Stimulated activated CD4-positive, alpha-beta T cell treated with anti-CD3 and anti-CD28 coated beads, Interleukin-15, amount 100 ng/mL, for 48 hours (primary cell): ENCODE results near the gene MDFIC2.

Experiments
- DNase-seq, 2 donors: peaks; one replicate each; pipeline ENCODE4 v3.0.0-alpha.2; 2020; ENCODE audit warnings: low read depth in 2 of 2

Gene MDFIC2

DNA sequence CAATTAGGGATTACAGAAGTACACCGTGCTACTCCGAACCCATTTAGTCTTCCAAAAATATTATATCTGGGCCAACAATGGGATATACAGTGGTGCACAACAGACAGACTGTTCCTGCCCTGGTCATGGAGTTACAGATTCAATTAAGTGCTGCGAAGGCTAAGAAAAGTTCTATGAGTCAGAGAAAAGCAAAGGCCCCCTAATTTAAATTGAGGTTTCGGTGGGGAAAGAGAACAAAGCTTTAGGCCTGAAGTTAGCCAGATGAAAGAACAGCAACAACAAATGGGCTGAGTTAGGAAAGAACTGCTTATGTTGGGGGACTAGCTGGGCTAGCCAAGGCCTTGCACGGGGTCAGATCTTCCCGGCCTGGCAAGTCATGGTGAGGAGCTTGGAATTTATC is 131.8 kb downstream of the MDFIC2 start:
- no peak for DNase-seq

DNA sequence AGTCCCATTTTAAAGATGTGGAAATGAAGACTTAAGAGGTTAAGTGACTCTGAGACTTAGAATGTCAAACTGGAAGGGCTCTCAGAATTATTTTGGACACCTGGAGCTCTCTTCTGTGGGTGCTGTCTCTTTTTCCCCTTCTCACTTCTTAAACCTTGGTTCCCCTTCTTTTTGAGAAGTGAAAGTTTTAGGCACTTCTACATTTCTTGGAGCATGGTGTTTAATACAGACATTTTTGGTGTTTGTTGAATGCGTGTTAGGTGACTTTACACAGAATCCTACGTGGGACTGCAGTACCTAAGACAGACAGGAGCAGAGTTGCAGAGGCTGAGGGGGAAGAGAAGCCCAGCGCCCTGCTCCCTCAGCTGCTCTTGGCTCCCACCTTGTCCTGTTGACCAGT is 133.3 kb downstream of the MDFIC2 start:
- no peak for DNase-seq

DNA sequence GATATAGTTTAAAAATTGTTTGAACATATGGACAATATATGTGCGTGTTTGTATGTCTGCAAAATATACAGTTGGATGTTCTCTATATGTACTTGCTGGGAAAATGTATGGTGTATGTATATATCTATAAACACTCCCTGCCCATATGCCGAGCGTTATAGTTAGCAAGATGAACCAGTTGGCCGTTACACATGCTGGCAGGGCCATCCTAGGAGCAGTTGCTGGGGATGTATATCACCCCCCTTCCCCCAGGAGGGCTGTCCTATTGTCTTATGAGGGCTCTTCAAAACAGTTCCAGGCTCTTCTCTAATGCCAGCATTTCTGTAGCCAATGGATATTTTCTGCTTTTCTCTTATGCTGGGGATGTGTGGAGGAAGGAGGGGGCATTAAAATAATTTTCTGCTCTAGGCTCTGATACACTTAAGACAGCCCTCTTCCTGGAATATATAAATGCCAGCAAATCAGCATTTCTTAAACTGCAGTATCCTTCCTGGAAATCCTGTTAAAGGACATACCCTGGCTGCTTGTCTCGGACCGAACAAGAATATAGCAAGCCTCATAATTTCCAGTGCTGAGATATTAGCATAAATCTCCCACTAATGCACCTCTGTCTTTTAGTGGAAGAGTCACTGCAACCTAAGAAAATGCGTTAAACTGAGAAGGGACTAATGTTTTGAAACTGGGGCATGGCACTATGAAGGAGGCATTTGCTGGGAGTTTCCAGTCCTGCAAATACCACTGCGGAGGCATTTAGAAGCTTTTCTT is 134.4 kb downstream of the MDFIC2 start:
- DNase-seq = no peak

DNA sequence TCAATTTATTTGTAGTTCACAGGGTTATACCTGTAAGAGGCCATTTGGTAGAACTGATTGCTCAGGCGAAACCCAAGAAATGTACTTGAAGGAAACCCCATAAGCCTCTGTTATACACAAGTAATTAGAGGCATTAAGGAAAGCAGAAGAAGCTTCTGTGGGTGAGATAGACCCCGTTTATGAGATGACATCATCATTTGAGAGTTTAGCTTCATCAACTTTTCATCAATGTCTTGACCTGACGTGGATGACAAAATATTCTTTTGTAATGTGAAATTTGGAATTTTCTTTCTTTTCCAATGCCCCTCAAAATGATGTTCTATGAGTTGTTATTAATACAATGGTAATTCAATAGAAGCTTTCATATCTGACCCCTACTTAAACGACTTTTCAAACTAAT is 136.2 kb downstream of the MDFIC2 start:
- DNase-seq = no peak

DNA sequence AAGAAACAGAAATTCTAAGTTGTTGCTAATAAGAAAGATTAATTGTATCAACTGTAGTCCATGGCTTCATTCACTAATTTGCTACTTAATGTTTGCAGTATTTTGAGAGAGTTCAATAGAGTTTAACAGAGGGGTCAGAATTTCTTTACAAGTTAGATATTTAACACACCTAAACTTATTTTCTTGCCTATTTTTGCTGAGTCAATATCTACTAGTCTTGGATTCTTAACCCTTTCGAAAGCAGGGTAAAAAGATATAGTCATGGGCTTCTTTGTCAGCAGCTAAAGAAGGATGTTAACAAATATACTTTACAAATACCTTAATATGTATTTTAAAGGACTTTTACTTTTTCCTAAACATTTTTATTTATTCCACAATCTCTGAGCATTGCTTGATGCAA is 155.6 kb downstream of the MDFIC2 start:
- DNase-seq = no peak

DNA sequence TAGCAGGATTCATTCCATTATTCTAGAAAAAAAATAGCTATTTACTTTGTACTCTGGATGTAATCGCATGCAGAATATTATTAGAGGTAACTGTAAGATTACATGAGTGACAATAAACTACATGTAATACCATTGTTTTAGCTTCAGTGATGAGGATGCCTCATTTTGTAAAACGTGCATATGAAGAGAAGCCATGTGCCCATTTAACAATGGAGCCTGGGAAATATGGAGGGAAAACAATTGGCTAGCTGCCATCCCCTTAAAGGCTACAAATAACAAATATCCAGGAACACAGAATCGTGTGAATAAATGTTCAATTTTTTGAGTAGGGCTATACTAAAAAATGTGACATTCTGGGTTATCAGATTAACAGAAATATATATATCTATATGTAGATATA is 161.8 kb downstream of the MDFIC2 start:
- no peak for DNase-seq

DNA sequence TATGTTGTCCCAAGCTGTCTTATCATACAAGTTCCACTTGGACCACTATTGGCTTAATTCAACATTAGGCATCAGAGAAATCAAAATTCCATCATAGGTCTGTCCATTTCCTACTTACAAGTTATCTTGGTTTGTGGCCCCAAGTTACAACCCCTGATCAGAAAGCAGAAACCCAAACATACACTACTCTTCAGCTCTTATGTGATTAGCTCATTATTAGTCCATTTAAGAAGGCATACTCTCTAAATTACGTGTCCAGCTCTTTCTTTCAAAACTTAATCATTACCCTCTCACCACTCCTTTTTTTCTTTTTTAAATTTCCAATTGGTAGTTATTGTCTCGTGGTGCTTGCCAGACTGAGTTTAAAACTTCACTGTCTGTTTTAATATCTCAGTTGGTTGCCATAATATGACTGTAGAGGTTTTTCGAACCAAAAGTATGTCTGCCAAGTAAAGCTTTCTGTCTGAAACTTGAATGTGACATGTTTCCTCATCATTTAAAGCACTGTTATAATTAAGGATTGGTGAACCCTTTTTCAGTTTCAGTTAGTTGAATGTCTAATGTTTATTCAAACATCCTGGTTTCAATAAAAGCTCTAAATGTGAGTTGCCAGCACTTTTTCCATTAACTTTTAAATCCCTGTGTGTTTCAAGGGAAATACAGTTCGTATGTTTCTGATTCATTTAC is 162.6 kb downstream of the MDFIC2 start:
- DNase-seq = no peak
